ENCODE results near the gene TWSG1.
"Not testable (repeated sequence)": the region's sequence is repeated elsewhere in the genome, so short reads cannot be mapped to it uniquely, and the experiment has no call there.

Gene TWSG1

DNA sequence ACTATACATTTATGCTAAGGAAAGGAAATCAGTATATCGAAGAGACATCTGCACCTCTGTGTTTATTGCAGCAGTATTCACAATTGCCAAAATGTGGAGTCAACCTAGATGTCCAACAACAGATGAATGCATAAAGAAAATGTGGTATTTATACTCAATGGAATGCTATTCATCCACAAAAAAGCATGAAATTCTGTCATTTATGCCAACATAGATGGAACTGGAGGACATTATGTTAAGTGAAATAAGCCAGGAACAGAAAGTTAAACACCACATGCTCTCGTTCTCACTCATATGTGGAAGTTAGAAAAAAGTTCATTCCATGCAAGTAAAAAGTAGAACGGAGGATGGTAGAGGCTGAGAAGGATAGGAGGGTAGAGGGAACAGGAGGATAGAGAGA is 59.5 kb downstream of the TWSG1 start:
- DNase-seq = no peak

DNA sequence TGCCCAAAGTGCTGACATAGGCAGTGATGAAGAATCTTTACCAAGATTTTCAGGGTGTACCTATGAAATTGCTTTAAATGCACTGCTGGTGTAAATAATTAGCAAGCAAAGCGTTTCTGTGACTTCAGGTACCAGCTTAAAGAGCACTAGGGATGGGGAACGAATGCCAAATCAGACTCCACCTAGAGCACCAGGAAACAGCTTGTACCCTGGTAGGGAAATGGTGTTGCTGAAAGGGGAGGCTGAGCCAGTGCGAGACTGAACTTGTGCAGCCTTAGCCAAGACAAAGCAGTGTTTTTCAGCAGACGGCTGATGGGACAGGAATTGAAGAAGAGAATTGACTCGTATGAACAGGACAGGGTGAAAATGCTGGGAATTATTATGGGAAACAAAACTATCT is 65.6 kb downstream of the TWSG1 start:
- DNase-seq = no peak

DNA sequence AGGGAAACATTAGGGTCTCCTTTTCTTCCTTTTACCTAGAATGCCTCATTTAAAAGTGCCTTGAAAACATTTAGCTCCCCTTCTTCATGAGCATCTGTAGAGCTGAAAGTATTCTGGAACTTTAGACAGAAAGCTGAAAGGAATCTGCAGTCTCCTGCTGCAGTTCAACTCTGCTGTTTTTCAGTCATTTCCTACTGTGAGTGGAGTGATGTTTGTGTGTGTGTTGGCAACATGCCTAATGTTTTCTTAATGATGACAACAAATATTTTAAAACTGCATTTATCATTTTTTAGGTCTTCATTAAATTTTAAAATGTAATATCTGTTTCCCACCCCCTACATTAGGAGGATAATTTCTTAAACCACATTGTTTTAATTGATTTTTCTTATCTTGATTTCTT is 66.6 kb downstream of the TWSG1 start:
- DNase-seq = no peak

DNA sequence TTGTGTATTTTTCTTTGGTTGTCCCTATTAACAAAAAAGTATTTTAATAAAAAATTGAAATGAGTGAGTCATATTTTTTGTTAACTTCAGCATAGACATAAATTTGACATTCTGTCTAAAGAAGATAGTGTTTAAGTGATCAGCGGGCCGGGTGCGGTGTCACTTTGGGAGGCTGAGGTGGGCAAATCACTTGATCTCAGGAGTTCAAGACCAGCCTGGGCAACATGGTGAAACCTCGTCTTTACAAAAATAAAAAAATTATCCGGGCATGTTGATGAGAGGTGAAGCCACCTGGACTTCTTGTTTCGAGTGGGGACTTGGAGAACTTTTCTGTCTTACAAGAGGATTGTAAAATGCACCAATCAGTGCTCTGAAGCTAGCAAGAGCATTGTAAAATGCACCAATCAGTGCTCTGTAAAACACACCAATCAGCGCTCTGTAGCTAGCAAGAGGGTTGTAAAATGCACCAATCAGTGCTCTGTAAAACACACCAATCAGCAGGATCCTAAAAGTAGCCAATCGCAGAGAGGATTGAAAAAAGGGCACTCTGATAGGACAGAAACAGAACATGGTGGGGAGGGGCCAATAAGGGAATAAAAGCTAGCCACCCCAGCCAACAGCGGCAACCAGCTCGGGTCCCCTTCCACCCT is 67.9 kb downstream of the TWSG1 start:
- not testable (repeated sequence) for DNase-seq

DNA sequence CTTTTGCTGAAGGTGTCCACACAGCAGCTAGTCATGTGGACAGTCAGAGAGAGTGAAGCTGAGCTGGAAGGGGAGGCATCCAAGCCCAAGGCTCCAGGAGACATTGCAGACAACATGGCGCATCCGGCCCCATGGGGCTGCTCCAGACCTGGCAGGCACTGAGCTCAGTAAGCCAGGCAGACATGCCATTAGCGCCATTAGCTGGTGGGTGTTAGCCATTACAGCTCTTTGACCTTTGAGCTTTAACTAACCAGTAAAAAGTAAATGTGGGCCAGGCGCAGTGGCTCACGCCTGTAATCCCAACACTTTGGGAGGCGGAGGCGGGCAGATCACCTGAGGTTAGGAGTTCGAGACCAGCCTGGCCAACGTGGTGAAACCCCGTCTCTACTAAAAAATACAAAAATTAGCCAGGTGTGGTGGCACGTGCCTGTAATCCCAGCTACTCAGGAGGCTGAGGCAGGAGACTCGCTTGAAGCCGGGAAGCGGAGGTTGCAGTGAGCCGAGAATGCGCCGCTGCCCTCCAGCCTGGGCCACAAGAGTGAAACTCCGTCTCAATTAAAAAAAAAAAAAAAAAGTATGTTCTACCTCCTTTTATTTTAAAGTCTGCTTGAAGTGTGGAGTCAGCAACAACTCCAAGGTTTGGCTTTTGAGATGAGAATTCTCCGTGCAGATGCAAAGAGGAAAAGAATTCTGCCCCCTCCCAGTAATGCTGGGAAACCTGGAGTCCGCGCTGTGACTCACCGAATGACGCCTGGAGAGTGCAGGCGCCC is 69.4 kb downstream of the TWSG1 start:
- no peak for DNase-seq

DNA sequence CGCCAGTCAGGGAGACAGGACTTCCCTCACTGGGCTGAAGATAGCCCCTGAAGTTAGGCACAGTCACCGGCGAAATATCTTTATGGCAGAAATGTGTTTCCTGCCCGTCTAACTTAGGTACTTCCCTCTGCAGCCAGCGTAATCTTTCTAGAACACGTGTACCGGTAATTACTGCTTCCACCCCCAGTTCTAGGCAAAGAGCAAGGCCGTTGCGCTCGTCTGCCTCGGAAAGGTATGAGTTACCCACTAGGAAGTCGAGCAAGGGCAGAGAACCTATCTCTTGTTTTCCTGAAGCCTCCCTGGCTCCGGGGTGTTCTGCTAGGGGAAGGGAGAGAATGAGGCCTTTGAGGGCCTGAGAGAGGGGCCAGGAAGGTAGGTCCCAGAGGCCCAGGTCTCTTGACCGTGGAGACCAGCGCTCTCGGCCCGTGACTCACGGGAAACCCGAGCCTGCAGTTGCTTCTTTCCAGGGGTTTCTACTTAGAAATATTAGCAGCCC is 70.0 kb downstream of the TWSG1 start:
- no peak for DNase-seq

DNA sequence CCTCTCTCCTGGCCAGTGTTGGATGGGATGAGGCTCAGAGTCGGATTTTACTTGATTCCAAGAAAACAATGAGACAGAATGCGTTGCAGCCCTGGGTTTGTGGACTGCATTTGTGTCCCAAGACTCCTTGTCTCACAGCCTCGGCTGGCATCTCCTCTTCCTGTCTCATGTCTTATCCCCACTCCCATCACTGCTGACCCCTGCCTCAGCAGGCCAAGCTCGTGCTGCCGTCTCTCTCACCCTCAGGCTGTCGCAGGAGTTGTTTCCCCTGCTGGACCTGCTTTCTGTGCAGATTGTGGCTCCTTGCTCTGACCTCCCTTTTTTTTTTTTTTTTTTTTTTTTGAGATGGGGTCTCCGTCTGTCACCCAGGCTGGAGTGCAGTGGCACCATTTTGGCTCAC is 70.6 kb downstream of the TWSG1 start:
- no peak for DNase-seq

DNA sequence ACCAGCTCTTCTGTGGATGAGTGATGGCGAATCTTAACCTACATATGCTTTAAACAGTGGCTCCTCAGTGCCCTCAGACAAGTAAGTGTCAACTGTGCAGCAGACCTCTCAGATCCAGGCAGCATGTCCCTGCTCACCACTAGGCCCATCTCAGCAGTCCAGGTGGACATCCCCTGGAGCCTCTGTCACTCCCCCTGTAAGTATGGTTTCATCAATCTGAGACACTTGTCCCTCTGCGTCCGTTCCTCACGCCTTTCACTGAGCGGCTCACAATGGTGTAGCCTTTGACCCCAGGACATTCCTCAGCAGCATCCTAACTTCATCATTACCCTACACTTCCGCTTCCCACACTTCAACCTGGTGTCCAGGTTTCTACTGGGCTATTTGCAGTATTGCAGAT is 71.4 kb downstream of the TWSG1 start:
- no peak for DNase-seq

DNA sequence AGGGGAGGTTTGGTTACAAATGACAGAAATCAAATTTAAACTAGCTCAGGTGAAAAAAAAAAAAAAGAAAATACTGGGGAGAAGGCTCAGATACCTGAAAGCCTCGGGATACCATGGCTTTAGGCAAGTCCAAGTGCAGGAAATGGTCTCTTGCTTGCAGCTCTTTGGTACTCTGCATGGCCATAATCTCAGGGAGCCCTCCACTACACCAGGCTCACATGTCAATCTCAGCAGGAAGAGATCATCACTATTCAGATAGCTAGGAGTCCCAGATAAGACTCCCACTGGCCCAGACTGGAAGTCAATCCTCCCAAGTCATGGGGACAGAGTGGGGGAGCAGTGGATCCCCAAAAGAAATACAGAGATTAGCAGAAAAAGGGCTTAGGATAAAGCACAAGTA is 75.9 kb downstream of the TWSG1 start:
- DNase-seq = no peak

DNA sequence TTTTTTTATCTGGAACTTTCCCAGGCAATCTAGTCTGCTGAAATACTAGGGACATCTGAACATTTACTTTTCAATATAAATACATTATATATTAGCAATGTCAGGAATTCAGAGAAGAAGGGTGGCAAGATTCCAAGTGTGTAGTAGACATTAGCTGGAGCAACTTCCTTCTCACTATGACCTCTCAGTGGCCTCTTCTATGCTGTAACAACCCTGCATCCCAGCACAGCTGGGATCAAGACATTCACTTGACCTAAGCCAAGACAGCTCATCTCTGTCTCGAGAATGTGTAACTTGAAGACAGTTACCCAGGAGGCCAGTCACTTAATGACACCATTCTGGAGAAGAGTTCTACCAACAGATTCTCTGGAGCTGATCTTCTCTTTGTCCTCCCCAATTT is 79.0 kb downstream of the TWSG1 start:
- peak; percentile 58 for DNase-seq

DNA sequence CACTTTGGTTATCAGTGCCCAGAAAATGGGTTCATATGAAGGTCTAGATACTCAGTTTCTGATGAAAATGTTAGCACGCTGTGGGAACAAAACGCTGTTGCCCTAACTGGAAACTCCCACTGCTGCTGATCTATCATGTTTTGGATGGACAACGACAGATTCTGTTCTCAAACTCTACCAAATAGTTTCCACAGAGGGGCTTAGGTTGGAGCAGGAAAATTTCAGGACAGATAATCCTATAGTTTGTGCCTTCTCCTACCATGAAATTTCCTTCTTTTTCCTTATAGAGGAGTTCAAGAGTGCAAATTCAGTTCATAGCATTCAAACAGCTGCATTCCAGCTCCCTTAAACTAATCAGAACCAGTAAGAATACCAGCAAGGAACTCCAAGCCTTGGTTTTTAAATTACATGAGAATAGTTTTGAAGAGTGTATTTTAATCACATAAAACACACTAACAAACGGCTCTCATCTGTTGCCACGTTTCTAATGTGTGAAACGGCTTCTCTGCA is 82.0 kb downstream of the TWSG1 start:
- DNase-seq = no peak

DNA sequence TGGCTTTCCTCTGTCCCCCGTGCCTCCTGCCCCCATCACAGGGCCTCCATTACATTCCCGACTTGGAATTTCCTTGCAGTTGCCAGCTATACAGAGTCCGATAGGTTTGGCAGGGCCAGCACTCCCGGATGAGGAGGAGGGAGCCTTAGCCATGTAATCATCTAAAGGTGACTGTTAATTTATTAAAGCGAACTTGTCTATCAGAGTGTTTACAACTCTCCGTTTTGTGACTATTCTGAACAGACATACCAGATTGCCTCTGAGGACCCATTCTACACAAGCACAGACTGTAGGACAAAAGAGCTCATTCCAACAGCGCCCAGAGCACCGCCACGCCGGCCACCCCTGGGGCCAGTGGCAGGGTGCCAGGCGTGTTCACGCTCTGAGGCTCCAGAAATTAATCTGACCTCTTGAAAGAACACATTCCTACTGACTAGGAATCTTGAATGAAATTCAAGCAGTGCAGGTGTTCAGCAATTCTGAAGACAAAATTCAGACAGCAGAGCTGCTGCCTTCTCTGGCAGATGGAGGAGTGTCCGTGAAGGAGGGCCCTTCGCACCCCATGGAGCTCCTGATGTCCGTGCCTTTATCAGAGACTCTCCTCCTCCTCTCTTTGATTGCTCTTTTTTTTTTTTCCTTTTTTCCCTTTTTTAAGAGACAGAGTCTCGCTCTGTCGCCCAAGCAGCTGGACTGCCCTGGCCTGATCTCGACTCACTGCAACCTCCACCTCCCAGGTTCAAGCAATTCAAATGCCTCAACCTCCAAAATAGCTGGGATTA is 82.7 kb downstream of the TWSG1 start:
- no peak for DNase-seq

DNA sequence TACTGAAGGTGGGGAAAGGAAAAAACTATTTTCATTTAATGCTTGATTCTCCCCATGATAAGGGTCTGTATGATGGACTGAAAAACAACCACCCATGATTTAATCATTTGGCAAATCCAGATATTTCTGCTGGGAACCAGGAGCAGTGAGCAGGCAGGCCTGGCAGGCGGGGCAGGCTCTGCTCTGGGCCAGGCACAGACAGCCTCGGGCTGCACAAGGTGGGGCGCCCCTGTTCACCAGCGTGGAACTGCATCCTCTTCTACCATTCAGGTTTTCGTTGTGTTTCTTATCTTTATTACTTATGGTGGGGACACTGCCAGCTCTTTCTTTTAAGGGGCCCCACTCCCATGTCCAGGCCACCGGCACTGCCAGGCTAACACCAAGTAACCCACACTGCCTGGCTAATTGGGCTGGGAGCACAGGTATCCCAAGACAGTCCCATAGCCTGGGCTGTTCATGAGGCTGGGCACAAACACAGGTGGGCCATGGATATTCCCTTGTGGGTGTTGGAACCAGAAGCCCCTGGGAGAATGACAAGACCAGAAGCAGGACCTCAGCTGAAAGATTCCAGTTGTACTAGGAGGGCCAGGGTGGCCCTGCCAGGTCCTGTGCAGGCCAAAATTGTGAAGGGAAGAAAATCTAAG is 83.6 kb downstream of the TWSG1 start:
- no peak for DNase-seq

DNA sequence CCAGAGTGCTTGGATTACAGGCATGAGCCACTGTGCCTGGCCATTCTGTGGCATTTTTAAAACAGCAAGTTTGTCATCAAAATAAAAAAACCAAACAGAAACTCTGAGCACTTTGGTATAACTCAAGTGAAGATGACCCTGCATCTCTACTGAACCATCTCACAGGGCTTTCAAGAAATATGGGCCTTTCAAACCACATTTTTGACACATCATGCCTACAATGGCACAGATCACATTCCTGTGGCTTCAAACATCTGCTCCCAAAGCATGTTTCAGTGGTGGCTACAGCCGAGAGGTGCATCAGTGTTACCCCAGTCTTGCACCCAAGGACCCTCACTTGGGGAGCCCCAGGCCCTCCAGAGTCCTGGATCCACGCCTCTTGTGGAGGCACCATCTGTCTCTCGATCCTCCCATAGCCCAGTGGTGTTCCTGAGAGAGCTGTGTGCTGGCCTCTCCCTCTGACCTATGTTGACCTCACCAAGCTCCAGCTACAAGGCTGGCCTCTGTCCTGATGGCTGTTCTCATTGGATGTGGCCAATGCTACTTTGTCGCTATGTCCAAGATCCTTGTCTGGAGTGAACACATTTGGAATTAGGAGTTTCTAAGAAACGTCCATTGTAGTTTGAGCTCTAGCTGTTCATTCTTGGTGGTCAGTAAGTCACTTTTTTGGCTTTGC is 85.5 kb downstream of the TWSG1 start:
- peak; percentile 7 for DNase-seq

DNA sequence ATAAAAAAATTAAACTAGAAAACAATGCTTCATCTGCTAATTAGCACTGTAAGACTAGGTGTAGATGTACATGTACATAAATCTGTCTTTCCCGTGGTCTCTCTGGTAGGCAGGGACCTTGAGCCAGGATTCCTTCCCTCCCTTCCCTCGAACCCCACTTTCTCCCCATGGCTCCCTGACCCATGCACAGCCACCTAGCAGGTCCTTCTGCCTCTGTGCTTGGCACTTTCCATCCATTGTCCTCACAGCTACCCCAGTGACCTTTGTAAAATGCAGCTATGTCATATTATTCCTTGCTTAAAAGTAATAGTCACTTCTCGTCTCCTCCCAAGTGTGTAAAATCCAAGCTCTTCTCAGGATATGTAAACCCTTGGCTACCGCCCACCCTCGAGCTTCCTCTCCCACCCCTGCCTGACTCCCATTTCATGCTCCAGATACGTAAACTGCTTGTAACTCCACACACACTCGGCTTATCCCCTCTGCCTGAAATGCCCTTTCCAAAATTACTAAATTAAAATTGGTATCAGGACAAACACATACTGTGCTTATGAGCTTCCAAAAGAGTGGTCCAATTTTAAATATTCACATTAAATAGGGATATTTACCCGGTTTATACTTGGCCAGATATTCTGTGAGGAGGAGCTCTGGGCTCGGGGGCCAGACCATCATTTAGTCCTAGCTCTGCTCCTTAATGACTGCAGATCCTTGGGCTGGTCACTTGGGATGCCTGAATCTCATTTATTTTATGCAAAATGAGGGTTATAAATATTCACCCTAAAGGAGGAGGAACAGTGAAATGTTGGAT is 86.7 kb downstream of the TWSG1 start:
- no peak for DNase-seq

DNA sequence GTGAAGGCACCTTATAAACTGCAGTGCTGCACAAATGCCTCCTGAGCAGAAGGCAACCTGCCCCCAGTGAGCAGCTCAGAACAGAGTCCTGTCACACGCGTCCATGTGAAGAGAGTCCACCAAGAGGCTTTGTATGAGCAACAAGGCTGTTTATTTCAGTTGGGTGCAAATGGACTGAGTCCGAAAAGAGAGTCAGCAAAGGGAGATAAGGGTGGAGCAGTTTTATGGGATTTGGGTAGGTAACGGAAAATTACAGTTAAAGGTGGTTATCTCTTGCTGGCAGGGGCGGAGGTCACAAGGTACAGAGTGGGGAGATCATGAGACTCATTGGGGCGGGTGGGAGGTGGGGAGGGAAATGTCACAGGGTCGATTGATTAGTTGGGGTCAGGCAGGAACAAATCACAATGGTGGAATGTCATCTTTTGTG is 87.3 kb downstream of the TWSG1 start:
- DNase-seq = no peak

DNA sequence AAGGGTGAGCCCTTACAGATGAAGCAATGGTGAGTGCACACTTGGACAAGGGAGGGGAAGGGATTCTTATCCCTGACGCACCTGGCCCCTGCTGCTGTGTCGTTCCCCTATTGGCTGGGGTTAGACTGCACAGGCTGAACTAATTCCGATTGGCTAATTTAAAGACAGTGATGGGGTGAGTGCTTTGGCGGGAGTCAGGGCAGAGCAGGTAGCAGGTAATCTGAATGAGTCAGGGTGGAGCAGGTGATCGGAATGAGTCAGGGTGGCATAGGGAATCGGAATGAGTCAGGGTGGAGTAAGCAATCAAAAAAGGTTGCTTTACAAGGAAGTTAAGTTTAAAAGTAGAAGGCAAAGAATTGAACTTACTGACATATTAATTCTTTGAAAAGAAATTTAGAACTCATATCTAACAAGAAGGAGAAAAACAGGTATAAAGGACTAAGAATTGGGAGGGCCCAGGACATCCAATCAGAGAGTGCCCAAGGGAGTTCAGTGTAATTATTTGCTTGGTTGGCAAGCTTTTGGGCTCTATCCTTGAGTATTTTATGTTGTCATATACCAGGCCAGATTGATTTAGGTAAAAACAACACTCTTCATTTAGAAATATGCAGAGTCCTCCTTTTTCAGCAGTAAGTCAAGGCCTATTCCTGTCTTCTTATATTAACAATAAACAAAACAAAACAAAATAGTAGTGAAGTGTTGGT is 88.4 kb downstream of the TWSG1 start:
- DNase-seq = no peak

DNA sequence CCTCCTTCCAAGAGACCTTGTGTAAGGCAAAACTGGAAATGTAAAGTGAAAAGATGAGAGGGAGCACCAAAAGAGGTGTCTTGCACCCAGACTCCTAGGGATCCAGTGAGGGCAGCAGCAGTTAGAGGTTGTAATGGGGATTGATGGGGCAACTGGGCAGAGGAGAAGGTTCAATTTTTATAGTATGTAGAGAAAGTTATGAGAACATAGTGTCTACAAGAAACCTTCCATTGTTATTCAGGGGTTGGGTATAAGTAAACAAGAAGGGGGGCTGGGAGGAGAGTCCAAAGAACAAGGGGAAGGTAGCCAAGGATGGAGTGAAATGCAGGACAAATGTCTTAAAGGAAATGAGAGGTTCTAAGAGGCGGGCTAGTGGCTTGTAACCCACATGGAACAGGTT is 89.1 kb downstream of the TWSG1 start:
- not testable (repeated sequence) for DNase-seq

DNA sequence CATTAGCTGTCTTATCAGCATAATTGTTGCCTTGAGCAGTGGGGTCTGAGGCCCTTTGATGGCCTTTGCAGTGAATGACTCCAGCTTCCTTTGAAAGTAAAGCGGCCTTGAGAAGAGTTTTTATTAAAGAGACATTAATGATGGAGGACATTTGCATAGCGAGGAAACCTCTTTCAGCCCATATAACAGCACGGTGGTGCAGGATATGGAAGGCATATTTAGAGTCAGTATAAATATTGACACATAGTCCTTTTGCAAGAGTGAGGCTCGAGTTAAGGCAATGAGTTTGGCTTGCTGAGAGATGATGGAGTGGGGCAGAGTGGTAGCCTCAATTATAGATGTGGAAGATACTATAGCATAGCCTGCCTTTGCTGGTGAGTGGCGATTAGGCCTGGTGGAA is 89.7 kb downstream of the TWSG1 start:
- not testable (repeated sequence) for DNase-seq

DNA sequence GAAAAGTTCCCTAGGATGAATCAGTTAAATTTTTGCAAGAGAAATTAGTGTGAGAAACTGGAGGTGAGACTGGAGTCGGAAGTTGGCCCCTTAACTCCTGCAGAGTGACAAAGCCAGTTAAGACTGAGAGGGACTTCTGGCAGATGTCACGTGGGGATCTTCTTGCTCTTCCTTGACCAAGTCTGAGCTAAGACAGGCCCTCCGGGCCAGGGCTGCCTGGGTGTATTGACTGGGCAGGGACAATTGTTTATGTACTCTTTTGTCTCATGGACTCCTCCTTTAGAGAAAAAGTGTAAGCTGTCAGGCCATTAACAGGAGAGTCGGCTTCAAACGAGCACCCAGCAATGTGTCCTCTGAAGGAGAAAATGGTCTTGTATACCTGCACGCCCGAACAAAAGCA is 92.2 kb downstream of the TWSG1 start:
- no peak for DNase-seq

DNA sequence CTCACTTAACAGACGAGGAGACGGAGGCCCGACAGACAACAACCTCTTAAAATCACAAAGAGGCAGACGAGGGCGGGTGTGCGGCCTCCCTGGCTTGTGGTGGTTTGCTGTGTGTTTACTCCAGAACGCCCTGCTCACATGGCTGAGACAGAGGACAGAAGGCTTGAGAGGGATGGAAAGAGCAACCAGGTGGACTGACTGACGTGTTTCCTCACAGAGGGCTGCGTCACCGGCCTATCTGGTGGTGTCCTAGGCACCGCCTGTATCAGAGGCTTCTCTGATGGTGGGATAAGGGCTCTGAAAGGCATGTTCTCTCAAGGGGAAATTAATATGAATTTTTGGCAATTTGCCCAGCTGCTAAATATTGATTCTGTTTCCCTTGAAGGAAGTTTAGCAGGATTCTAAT is 93.7 kb downstream of the TWSG1 start:
- DNase-seq = no peak

All from MV-4-11 (cell line).